A673 (cell line): ENCODE results near the gene MRPL58.
"Not testable (repeated sequence)": the region's sequence is repeated elsewhere in the genome, so short reads cannot be mapped to it uniquely, and the experiment has no call there.

Experiments
- CTCF ChIP-seq: fragments of 300-800, 200-600 bp; sonication (generic); conservative IDR thresholded peaks from 2 replicates; pipeline ENCODE4 v1.5.1; 2017; ENCODE audit warnings: low read depth, mild to moderate bottlenecking, antibody characterized with exemption, low read length, moderate library complexity, mixed read lengths
- EZH2 ChIP-seq: fragments of 200-600 bp; sonication (generic); IDR thresholded peaks from 2 replicates; pipeline ENCODE4 v1.6.1; 2017; ENCODE audit warnings: borderline replicate concordance, low read depth, mild to moderate bottlenecking, mixed read lengths, antibody characterized with exemption, low read length; ENCODE audit not compliant: poor library complexity, severe bottlenecking

- TF ChIP-seq CTCF, EZH2: not testable (repeated sequence)
These were observed 29.7 kb upstream of the MRPL58 start for GRCh38 chr17:74982663-74983313.
